NOMO-1 treated with DMSO at 0.1 percent for 48 hours (cell line): ENCODE measurements around the gene CETN1.

Experiments used
- DNase-seq: peaks from one replicate; lab custom pipeline; 2025; ENCODE audit not compliant: unreplicated experiment; lab: John Stamatoyannopoulos, UW

The CETN1 gene

GRCh38 chr18:580154-580553 lies at the start of gene CETN1:
CETN1 (plus strand) TSS chr18:580380; CDS start chr18:580409, 29 bp downstream.
- DNase-seq, result no peak

GRCh38 chr18:532018-532417 lies 48.2 kb upstream of the CETN1 start:
- DNase-seq, result no peak

- DNase-seq, result no peak
Measured at GRCh38 chr18:532632-533031, 47.5 kb upstream of the CETN1 start.

GRCh38 chr18:533995-534601 lies 46.1 kb upstream of the CETN1 start:
- no peak for DNase-seq

GRCh38 chr18:543447-544078 lies 36.6 kb upstream of the CETN1 start:
- DNase-seq, result no peak

- no peak for DNase-seq
Measured at GRCh38 chr18:549967-550366, 30.2 kb upstream of the CETN1 start.

- DNase-seq, result no peak
Measured at GRCh38 chr18:551404-552061, 28.6 kb upstream of the CETN1 start.

- DNase-seq, result no peak
Measured at GRCh38 chr18:555705-556457, 24.3 kb upstream of the CETN1 start.

GRCh38 chr18:564708-565561 lies 15.2 kb upstream of the CETN1 start:
- DNase-seq, result no peak

- no peak for DNase-seq
Measured at GRCh38 chr18:565562-566061, 14.6 kb upstream of the CETN1 start.

GRCh38 chr18:567122-567521 lies 13.1 kb upstream of the CETN1 start:
- no peak for DNase-seq

- no peak for DNase-seq
Measured at GRCh38 chr18:568731-569130, 11.4 kb upstream of the CETN1 start.

- DNase-seq, result no peak
Measured at GRCh38 chr18:570256-570655, 9.9 kb upstream of the CETN1 start.

- DNase-seq, result no peak
Measured at GRCh38 chr18:570697-571096, 9.5 kb upstream of the CETN1 start.

GRCh38 chr18:572091-572830 lies 7.9 kb upstream of the CETN1 start:
- no peak for DNase-seq

- no peak for DNase-seq
Measured at GRCh38 chr18:572831-573289, 7.3 kb upstream of the CETN1 start.

GRCh38 chr18:573385-573784 lies 6.8 kb upstream of the CETN1 start:
- DNase-seq, result no peak

- DNase-seq, result no peak
Measured at GRCh38 chr18:574149-574860, 5.9 kb upstream of the CETN1 start.
